BLaER1 treated with 17β-estradiol and CSF1 and Interleukin-3, amounts not matched to agents 10 nM and 100 nM (cell line): ENCODE data around the gene NOM1.
"Not testable (repeated sequence)": the region's sequence is repeated elsewhere in the genome, so short reads cannot be mapped to it uniquely, and the experiment has no call there.

Experiments
- H3K27ac ChIP-seq, 11 experiments: shearing (Covaris generic); formaldehyde crosslinking; 2 replicates each; pipeline ENCODE4 v1.8.1; 2022
- H3K27me3 ChIP-seq, 11 experiments: shearing (Covaris generic); formaldehyde crosslinking; 2 replicates each; pipeline ENCODE4 v1.8.1; 2022
- H3K36me3 ChIP-seq, 11 experiments: shearing (Covaris generic); formaldehyde crosslinking; 2 replicates each; pipeline ENCODE4 v1.8.1; 2022
- H3K4me1 ChIP-seq, 10 experiments: shearing (Covaris generic); formaldehyde crosslinking; 2 replicates each; pipeline ENCODE4 v1.8.1; 2022
- H3K4me2 ChIP-seq, 11 experiments: shearing (Covaris generic); formaldehyde crosslinking; 2 replicates each; pipeline ENCODE4 v1.8.1; 2022
- H3K4me3 ChIP-seq, 10 experiments: shearing (Covaris generic); formaldehyde crosslinking; 2 replicates each; pipeline ENCODE4 v1.8.1; 2022
- H3K9ac ChIP-seq, 11 experiments: shearing (Covaris generic); formaldehyde crosslinking; 2 replicates each; pipeline ENCODE4 v1.8.1; 2022
- H3K9me3 ChIP-seq, 11 experiments: shearing (Covaris generic); formaldehyde crosslinking; replicated peaks in 1 of 11; 2 replicates each; pipeline ENCODE4 v1.8.1; 2022
- H4K20me1 ChIP-seq, 11 experiments: shearing (Covaris generic); formaldehyde crosslinking; 2 replicates each; pipeline ENCODE4 v1.8.1; 2022
- Cebpa-rat ChIP-seq, 11 experiments: shearing (Covaris generic); IDR thresholded peaks; 2 replicates each; pipeline ENCODE4 v1.8.1; 2022

The NOM1 gene

DNA sequence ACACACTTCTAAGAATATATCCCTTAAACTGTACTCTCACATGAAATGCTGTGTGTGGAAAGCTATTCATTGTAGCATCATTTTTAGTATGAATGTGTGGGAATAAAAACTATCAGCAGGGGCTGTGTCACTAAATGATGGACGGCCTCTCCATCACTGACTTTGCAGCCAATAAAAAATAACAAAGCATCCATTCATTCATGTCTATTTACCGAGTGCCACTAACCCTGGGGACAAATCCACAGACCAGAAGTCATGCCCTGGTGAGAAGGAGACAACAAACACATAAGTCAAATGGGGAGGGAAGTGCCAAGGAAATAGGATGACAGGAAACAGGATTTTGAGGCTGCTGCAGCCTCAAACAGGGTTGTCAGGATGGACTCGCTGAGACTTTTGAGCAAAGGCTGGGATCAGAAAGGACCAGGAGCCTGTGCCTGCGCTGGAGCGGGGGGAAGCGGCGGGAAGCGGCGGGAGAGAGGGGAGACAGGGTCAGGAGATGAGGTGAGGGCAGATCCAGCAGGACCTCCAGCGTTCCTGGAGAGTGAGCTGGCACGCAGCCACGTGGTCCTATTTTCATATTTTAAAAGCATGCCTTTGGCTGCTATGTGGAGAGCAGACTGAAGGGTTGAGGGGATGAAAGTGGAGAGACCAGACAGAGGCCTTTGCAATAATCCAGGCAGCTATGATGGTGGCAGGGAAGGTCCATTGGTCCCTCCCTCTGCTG is 2.2 kb upstream of the NOM1 start:
- H3K27ac ChIP-seq, result no peak overlapping the region
- peaks cover 26 to 52% (median 42%) of the 10 kb centered on the region in 11 experiments for H3K27me3 ChIP-seq
- no peak overlapping the region for H3K9ac ChIP-seq
- H3K36me3 ChIP-seq, result peaks cover under 1 to 5% (median 4%) of the 10 kb centered on the region in 11 experiments; a peak in 20 of 22 replicates
- H3K4me2 ChIP-seq, result no peak overlapping the region
- peaks cover 0 to 15% (median 8%) of the 10 kb centered on the region in 11 experiments; a peak in 18 of 22 replicates for H3K9me3 ChIP-seq
- no peak overlapping the region for H3K4me3 ChIP-seq
- peaks cover 15 to 26% (median 23%) of the 10 kb centered on the region in 10 experiments for H3K4me1 ChIP-seq
- H4K20me1 ChIP-seq, result peaks cover 14 to 32% (median 27%) of the 10 kb centered on the region in 11 experiments; a peak in 20 of 22 replicates
- no peak for TF ChIP-seq Cebpa-rat (IDR thresholded peaks at IDR 0.05)

DNA sequence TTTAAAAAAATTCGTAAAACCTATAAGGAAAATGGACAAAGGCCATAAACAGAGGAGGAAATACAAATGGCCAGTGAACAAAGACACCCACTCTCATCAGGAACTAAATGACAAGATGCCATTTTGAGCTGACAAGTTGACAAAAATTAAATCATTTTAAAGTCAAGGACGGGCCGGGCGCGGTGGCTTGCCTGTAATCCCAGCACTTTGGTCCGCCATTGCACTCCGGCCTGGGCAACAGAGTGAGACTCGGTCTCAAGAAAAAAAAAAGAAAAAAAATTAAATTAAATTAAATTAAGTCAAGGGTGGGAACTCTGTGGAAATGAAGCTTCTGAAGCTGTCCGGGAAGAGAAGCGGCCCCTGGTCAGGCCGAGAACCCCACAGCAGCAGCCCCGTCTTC is 1.2 kb upstream of the NOM1 start:
- Histone ChIP-seq H3K27me3 (peaks cover 15 to 42% (median 31%) of the 10 kb centered on the region in 11 experiments), H3K4me2 (peak overlapping the region; percentile 74 to 98 (median 93)), H3K36me3 (peaks cover 12 to 16% (median 15%) of the 10 kb centered on the region in 11 experiments), H3K4me1 (peaks cover 23 to 31% (median 29%) of the 10 kb centered on the region in 10 experiments), H3K9me3 (peaks cover 0 to 7% (median 0%) of the 10 kb centered on the region in 11 experiments; a peak in 3 of 22 replicates), H4K20me1 (peaks cover 18 to 43% (median 37%) of the 10 kb centered on the region in 11 experiments; a peak in 20 of 22 replicates), H3K9ac (peak overlapping the region; percentile 83 to 96 (median 92); a peak in 20 of 22 replicates), H3K27ac (peak overlapping the region in 9 of 11 experiments; percentile 65 to 92 (median 88); a peak in 14 of 22 replicates), H3K4me3 (peak overlapping the region; percentile 79 to 100 (median 94))
- no peak for TF ChIP-seq Cebpa-rat (IDR thresholded peaks at IDR 0.05)

DNA sequence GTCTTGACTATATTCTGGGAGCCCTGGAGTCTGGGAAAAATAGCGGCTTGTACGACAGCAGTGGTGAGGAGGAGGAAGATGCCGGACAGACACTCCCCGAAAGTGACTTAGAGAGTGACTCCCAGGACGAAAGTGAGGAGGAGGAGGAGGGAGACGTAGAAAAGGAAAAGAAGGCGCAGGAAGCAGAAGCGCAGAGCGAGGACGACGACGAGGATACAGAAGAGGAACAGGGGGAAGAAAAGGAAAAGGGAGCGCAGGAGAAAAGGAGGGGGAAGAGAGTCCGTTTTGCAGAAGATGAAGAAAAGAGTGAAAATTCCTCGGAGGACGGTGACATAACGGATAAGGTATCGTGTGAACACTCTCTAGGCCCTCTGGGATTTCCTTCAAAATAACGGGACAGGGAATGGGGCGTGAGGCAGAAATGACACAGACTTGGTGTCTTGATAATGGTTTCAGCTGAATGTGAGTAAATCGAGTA is 908 bp downstream of the NOM1 start:
- no peak for TF ChIP-seq Cebpa-rat (IDR thresholded peaks at IDR 0.05)
- H3K27ac ChIP-seq, result peak overlapping the region in 10 of 11 experiments; percentile 65 to 92 (median 88); a peak in 20 of 22 replicates

DNA sequence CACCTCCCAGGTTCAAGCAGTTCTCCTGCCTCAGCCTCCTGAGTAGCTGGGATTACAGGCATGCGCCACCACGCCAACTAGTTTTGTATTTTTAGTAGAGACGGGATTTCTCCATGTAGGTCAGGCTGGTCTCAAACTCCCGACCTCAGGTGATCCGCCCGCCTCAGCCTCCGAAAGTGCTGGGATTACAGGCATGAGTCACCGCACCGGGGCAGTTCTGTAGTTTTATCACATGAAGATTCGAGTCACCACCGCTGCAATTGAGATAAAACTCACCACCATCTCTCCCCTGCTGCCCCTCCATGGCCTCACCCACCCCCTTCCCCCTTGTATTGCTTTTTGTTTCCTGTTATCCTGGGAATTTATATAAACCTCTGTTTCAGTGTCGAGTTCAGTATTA is 3.7 kb downstream of the NOM1 start:
- H3K9me3 ChIP-seq, H3K27ac ChIP-seq, H3K9ac ChIP-seq, H3K4me3 ChIP-seq, H3K27me3 ChIP-seq: not testable (repeated sequence)
- Histone ChIP-seq H3K4me1 (peaks cover 23 to 34% (median 29%) of the 10 kb centered on the region in 10 experiments), H4K20me1 (peaks cover 21 to 86% (median 84%) of the 10 kb centered on the region in 11 experiments; a peak in 20 of 22 replicates), H3K4me2 (peak overlapping the region in 1 of 11 experiments; percentile 95; a peak in 4 of 22 replicates), H3K36me3 (peaks cover 59 to 65% (median 63%) of the 10 kb centered on the region in 11 experiments)

More for the DNA sequence above, 908 bp downstream of the NOM1 start:
- Histone ChIP-seq H3K36me3 (peaks cover 32 to 37% (median 36%) of the 10 kb centered on the region in 11 experiments), H3K4me1 (peaks cover 23 to 31% (median 29%) of the 10 kb centered on the region in 10 experiments), H3K9ac (peak overlapping the region; percentile 83 to 96 (median 92)), H3K4me3 (peak overlapping the region; percentile 79 to 100 (median 94)), H3K4me2 (peak overlapping the region; percentile 90 to 98 (median 95)), H3K9me3 (peaks cover 0 to 7% (median 0%) of the 10 kb centered on the region in 11 experiments; a peak in 3 of 22 replicates), H4K20me1 (peaks cover 21 to 59% (median 57%) of the 10 kb centered on the region in 11 experiments; a peak in 20 of 22 replicates), H3K27me3 (peaks cover 0 to 21% (median 10%) of the 10 kb centered on the region in 11 experiments; a peak in 11 of 22 replicates)

DNA sequence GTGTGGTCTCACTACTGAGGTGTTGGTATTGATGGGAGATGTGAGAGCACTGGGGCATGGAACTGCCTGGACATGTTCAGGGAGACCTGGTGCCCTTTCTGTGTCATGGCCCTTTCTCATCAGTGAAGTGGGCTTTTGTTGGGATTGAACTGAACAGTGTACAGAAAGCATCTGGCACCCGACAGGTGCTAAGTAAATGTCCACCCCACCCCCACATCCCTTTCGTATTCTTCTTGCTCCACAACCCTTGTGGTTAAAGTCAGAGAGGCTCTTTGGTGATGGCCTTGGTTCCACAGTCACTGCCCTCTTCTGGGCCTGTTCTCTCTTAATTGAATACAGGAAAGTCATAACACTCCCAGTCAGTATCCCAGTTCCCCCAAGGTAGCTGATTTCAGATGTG is 5.4 kb downstream of the NOM1 start:
- H3K9me3 ChIP-seq, result no peaks in the 10 kb centered on the region
- peaks cover 75 to 82% (median 79%) of the 10 kb centered on the region in 11 experiments for H3K36me3 ChIP-seq
- no peak overlapping the region for H3K4me2 ChIP-seq
- H3K27me3 ChIP-seq, result no peaks in the 10 kb centered on the region
- H4K20me1 ChIP-seq, result peaks cover 21 to 100% (median 95%) of the 10 kb centered on the region in 11 experiments; a peak in 21 of 22 replicates
- peaks cover 20 to 29% (median 23%) of the 10 kb centered on the region in 10 experiments for H3K4me1 ChIP-seq
- TF ChIP-seq Cebpa-rat (IDR thresholded peaks at IDR 0.05), result no peak
- no peak overlapping the region for H3K4me3 ChIP-seq
- no peak overlapping the region for H3K27ac ChIP-seq
- H3K9ac ChIP-seq, result 0 out of 22 replicates have a peak overlapping the region, but pooled peaks of 1 of the 11 experiments have one; percentile 15

DNA sequence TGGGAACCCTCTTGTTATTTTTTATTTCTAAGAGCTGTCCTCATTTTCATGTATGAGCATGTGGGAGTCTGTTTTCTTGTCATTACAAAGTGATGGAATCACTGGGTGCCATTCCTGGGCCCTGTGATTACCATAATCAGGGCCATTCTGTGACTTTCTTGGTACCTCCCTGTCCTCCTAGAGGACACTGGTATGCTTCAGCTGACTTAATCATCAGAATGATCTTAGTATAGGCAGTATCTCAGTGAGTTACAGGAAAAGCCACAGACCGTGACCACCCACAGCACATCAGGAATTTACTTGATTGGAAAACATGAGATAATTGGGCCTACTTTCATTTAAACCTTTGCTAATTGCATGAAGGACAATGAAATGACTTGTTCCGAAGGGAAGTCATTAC is 7.2 kb downstream of the NOM1 start:
- Histone ChIP-seq H3K4me1 (peaks cover 9 to 23% (median 14%) of the 10 kb centered on the region in 10 experiments), H4K20me1 (peaks cover 12 to 100% (median 95%) of the 10 kb centered on the region in 11 experiments; a peak in 21 of 22 replicates), H3K4me3 (no peak overlapping the region), H3K9ac (peak overlapping the region in 1 of 11 experiments; percentile 13; a peak in 1 of 22 replicates), H3K36me3 (peaks cover 93 to 100% (median 97%) of the 10 kb centered on the region in 11 experiments), H3K9me3 (no peaks in the 10 kb centered on the region), H3K27ac (no peak overlapping the region), H3K27me3 (no peaks in the 10 kb centered on the region), H3K4me2 (no peak overlapping the region)
- no peak for TF ChIP-seq Cebpa-rat (IDR thresholded peaks at IDR 0.05)

DNA sequence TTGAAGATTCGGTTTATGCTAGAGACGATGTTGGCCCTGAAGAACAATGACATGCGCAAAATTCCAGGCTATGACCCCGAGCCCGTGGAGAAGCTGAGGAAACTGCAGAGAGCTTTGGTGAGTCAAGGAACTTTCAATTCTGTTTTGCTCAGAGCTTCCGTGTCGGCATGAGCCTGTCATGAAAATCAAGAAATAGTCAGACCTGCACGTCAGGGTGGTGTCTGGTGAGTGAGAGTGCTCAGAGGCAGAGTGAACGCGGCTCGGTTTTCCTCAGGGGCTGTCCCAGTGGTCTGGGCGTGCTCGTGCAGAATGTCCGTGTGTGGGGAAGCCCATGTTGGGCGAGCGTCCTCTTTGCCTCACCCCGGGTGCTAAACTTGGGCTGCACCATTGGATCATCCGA is 12.6 kb downstream of the NOM1 start:
- Histone ChIP-seq H3K4me1 (peaks cover 0 to 14% (median 0%) of the 10 kb centered on the region in 10 experiments; a peak in 2 of 20 replicates), H4K20me1 (peaks cover 0 to 98% (median 80%) of the 10 kb centered on the region in 11 experiments; a peak in 19 of 22 replicates), H3K36me3 (peaks cover 96 to 100% (median 99%) of the 10 kb centered on the region in 11 experiments), H3K4me2 (0 out of 22 replicates have a peak overlapping the region, but pooled peaks of 1 of the 11 experiments have one; percentile 1), H3K27me3 (no peaks in the 10 kb centered on the region), H3K4me3 (no peak overlapping the region), H3K9me3 (no peaks in the 10 kb centered on the region), H3K9ac (no peak overlapping the region), H3K27ac (no peak overlapping the region)
- no peak for TF ChIP-seq Cebpa-rat (IDR thresholded peaks at IDR 0.05)

DNA sequence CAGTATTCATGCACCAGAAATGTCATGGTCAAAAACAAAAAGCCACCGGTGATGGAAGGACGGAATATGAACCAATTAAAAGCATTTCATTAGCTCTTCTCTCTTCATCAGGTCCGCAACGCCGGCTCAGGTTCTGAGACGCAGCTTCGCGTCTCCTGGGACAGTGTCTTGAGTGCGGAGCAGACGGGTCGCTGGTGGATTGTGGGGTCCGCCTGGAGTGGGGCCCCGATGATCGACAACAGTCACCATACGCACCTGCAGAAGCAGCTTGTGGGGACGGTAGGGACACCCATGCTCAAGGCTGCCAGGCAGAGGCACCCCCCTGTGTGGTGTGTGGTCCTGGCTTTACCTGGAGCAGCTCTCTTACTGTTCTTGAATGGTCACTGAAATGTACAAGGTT is 13.4 kb downstream of the NOM1 start:
- Histone ChIP-seq H3K27me3 (no peaks in the 10 kb centered on the region), H3K4me1 (peaks cover 0 to 14% (median 0%) of the 10 kb centered on the region in 10 experiments; a peak in 2 of 20 replicates), H3K27ac (no peak overlapping the region), H4K20me1 (peaks cover 0 to 98% (median 78%) of the 10 kb centered on the region in 11 experiments; a peak in 19 of 22 replicates), H3K4me2 (no peak overlapping the region), H3K9ac (no peak overlapping the region), H3K36me3 (peaks cover 97 to 100% (median 99%) of the 10 kb centered on the region in 11 experiments), H3K4me3 (no peak overlapping the region), H3K9me3 (no peaks in the 10 kb centered on the region)
- TF ChIP-seq Cebpa-rat (IDR thresholded peaks at IDR 0.05), result no peak
